ENCODE results near the gene CPNE5. TPM values are rescaled to one million over a fixed set of nuclear protein-coding genes. Genes with fewer than 3 reads are reported as not detected.

The CPNE5 gene
- 57.8 and 59.1 TPM in 2 replicates for total RNA-seq

DNA sequence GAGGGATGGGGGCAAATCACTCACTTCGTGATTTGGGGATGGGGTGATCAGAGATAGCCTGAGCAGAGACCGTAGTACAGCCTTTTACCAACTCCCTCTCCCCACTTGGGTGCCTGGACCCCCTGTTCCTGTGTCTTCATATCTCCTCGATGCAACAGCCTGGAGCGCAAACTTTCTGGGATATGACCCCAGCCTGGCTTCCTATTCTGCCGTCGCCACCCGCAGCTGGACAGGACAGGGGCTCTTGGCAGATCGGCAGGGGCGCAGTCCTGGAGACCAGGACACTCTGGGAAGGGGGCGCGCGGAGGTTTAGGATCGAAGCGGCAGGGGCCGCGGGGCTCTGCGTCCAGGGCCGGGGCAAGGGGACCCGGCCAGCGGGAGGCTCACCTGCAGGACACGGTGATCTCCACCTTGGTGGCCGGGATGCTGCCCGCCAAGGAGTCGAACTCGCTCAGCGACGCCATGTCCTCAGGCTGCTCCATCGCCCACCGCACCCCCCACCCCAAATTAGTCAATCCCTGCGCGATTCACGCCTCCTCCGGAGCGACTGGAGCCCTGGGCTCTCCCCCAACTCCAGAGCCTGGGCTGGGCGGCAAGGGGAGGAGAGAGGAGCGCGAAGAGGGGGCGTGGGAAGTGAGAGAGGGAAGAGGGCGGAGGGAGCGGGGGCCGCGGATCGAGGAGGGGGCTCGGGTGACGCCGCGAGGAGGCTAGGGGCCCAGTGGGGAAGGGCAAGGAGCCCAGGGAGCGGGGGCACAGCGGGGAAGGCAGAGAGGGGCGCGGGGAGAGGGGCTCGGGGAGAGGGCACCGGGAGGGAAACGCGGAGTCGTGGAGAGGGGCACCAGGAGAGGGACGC is at the start of gene CPNE5:
TSS of gene CPNE5 (minus strand) at position 549 of the 853 bp plus-strand sequence. CDS start at position 482, 67 bp downstream.
- H3K36me3 Mint-ChIP-seq (ENCODE audit: low read depth), result no peaks in the 10 kb centered on the region
- no peak within 1 kb of the TSS for H3K27ac Mint-ChIP-seq
- intact Hi-C loops (cut with micrococcal nuclease), result no loop called here
- DNase-seq (no peak), ATAC-seq (ENCODE audit: low read depth) (no peak)
- POLR2A ChIA-PET, result no interaction called here
- CTCF ChIA-PET, result no interaction called here
- H3K27me3 Mint-ChIP-seq, result peaks cover 31% of the 10 kb centered on the region
- no peak for TF ChIP-seq CTCF (IDR thresholded peaks at IDR 0.05)
- peak within 1 kb of the TSS; percentile 81 for H3K4me3 Mint-ChIP-seq
- no peaks in the 10 kb centered on the region for H3K9me3 Mint-ChIP-seq
- peaks cover 15% of the 10 kb centered on the region for H3K4me1 Mint-ChIP-seq

GRCh38 chr6:36888115-36888643 is 48.9 kb upstream of the CPNE5 start:
- Mint-ChIP-seq H3K36me3 (ENCODE audit: low read depth) (peaks cover 13% of the 10 kb centered on the region), H3K4me3 (no peak overlapping the region), H3K27me3 (no peaks in the 10 kb centered on the region), H3K4me1 (peaks cover 30% of the 10 kb centered on the region), H3K9me3 (no peaks in the 10 kb centered on the region), H3K27ac (no peak overlapping the region)
- POLR2A ChIA-PET, result interaction anchor here (2.1 kb wide), 1 partner anchor 14 kb away, joined by 5 read pairs; the partner anchor contains the start of gene PPIL1
- intact Hi-C loops (cut with micrococcal nuclease), result loop anchor here (5.0 kb wide), 2 partner anchors 74 to 206 kb away; no protein-coding TSS in a partner anchor
- ATAC-seq (ENCODE audit: low read depth) (no peak), DNase-seq (no peak)
- CTCF ChIA-PET, result no interaction called here
- TF ChIP-seq CTCF (IDR thresholded peaks at IDR 0.05), result no peak

- no peaks in the 10 kb centered on the region for H3K9me3 Mint-ChIP-seq
- no peak for TF ChIP-seq CTCF (IDR thresholded peaks at IDR 0.05)
- no peaks in the 10 kb centered on the region for H3K27me3 Mint-ChIP-seq
- H3K4me1 Mint-ChIP-seq, result peaks cover 30% of the 10 kb centered on the region
- intact Hi-C loops (cut with micrococcal nuclease), result loop anchor here (5.0 kb wide), 2 partner anchors 75 to 205 kb away; no protein-coding TSS in a partner anchor
- peak overlapping the region; percentile 89 for H3K4me3 Mint-ChIP-seq
- peak overlapping the region; percentile 7 for H3K27ac Mint-ChIP-seq
- DNase-seq (no peak), ATAC-seq (ENCODE audit: low read depth) (no peak)
- POLR2A ChIA-PET, result interaction anchor here (0.6 to 3.2 kb wide), 2 partner anchors 12 to 141 kb away, joined by 3 to 49 read pairs; partner anchors contain the start of gene PPIL1
- CTCF ChIA-PET, result interaction anchor here (4.6 kb wide), 1 partner anchor 323 kb away, joined by 27 read pairs; no protein-coding TSS in a partner anchor
- peaks cover 6% of the 10 kb centered on the region for H3K36me3 Mint-ChIP-seq (ENCODE audit: low read depth)
Measured at GRCh38 chr6:36886950-36887618, 47.8 kb upstream of the CPNE5 start.

GRCh38 chr6:36885461-36886401 is 46.5 kb upstream of the CPNE5 start, which contains the start of gene C6orf89:
C6orf89 (plus strand) TSS chr6:36885952; CDS start chr6:36899445, 13,493 bp downstream.
- ATAC-seq (ENCODE audit: low read depth) (peak; percentile 99), DNase-seq (peak; percentile 89)
- H3K9me3 Mint-ChIP-seq, result no peaks in the 10 kb centered on the region
- no peaks in the 10 kb centered on the region for H3K27me3 Mint-ChIP-seq
- peak; percentile 34 for TF ChIP-seq CTCF (IDR thresholded peaks at IDR 0.05)
- H3K27ac Mint-ChIP-seq, result peak within 1 kb of the TSS; percentile 94
- CTCF ChIA-PET, result interaction anchor here (0.6 to 4.6 kb wide), 24 partner anchors 11 to 463 kb away, joined by 3 to 34 read pairs (median 4); partner anchors contain the start of gene PPIL1
- peak within 1 kb of the TSS; percentile 89 for H3K4me3 Mint-ChIP-seq
- H3K36me3 Mint-ChIP-seq (ENCODE audit: low read depth), result peaks cover 4% of the 10 kb centered on the region
- H3K4me1 Mint-ChIP-seq, result peaks cover 30% of the 10 kb centered on the region
- intact Hi-C loops (cut with micrococcal nuclease), result loop anchor here (1.0 to 5.0 kb wide), 11 partner anchors 10 to 325 kb away; partner anchors contain the start of gene MTCH1
- POLR2A ChIA-PET, result interaction anchor here (1.0 to 3.2 kb wide), 10 partner anchors 11 to 469 kb away, joined by 3 to 49 read pairs (median 6); partner anchors contain the start of genes FGD2, MTCH1 and PPIL1

Data from activated B cell treated with CpG ODN at 0.5 μM for 24 hours (primary cell).